K562 (cell line): ENCODE measurements around the gene NEK2. TPM values are rescaled to one million over a fixed set of nuclear protein-coding genes. Genes with fewer than 3 reads are reported as not detected.

Experiments used
- CBX3 ChIP-seq, 2 experiments: IDR thresholded peaks; 1 replicate in 1 of 2; 2 replicates in 1 of 2; pipeline ENCODE4 v1.6.1; 2012; ENCODE audit warnings: inconsistent platforms in 2 of 2, low read length in 2 of 2, borderline replicate concordance in 1 of 2, control low read depth in 1 of 2
- CBX5 ChIP-seq: IDR thresholded peaks from 2 replicates; pipeline ENCODE4 v1.6.1; 2014; ENCODE audit warnings: low read depth, borderline replicate concordance
- DDX20 ChIP-seq: fragments of 450-650 bp; IDR thresholded peaks from 2 replicates; pipeline ENCODE4 v1.6.1; 2016; ENCODE audit warnings: missing genetic modification characterization, low read depth, mild to moderate bottlenecking, missing compliant biosample characterization, moderate library complexity
- EHMT2 ChIP-seq: fragments of 450-650 bp; IDR thresholded peaks from 2 replicates; pipeline ENCODE4 v1.6.1; 2018; ENCODE audit warnings: antibody characterized with exemption
- FOS ChIP-seq: IDR thresholded peaks from 3 replicates; pipeline ENCODE4 v1.6.1; 2011; ENCODE audit not compliant: insufficient read length; ENCODE audit errors: extremely low read depth
- KDM1A ChIP-seq, 2 experiments: fragments of 450-650 bp; IDR thresholded peaks; 2 replicates each; pipeline ENCODE4 v1.6.1; 2016; ENCODE audit warnings: mild to moderate bottlenecking in 2 of 2
- MXI1 ChIP-seq: IDR thresholded peaks from 2 replicates; pipeline ENCODE4 v1.6.1; 2011; ENCODE audit warnings: low read depth, mild to moderate bottlenecking, improper control_type of control experiment, low read length
- NFE2 ChIP-seq: IDR thresholded peaks from 2 replicates; pipeline ENCODE4 v1.6.1; 2014; ENCODE audit warnings: antibody characterized with exemption, low read depth
- NONO ChIP-seq, 2 experiments: fragments of 200-400 bp in 1 of 2; fragments of 450-650 bp in 1 of 2; formaldehyde crosslinking in 1 of 2; IDR thresholded peaks; 2 replicates each; pipeline ENCODE4 v1.6.1; 2017; ENCODE audit warnings: low read depth in 2 of 2, mild to moderate bottlenecking in 2 of 2, moderate library complexity in 2 of 2, low read length in 1 of 2
- SRSF9 ChIP-seq: fragments of 200-400 bp; formaldehyde crosslinking; IDR thresholded peaks from 2 replicates; pipeline ENCODE4 v1.6.1; 2017; ENCODE audit warnings: low read depth, low read length, borderline replicate concordance
- THRA ChIP-seq: fragments of 450-650 bp; IDR thresholded peaks from 2 replicates; pipeline ENCODE4 v1.6.1; 2017; ENCODE audit warnings: mild to moderate bottlenecking, moderate library complexity
- ZBTB40 ChIP-seq, 2 experiments: fragments of 450-650 bp in 1 of 2; sonication (generic) in 1 of 2; formaldehyde crosslinking in 1 of 2; IDR thresholded peaks; 2 replicates each; pipeline versions ENCODE4 v1.7.1 to v1.9.0; 2016 to 2022; ENCODE audit warnings: inconsistent platforms in 1 of 2, mild to moderate bottlenecking in 1 of 2, missing genetic modification reagents in 1 of 2
- ZNF668 ChIP-seq: fragments of 250-450 bp; sonication (Bioruptor Pico); IDR thresholded peaks from 2 replicates; pipeline ENCODE4 v1.8.0; 2022; ENCODE audit warnings: mild to moderate bottlenecking, inconsistent platforms
- polyA plus RNA-seq, 8 experiments: library from polyadenylated mRNA; depleted of rRNA in 4 of 8; stranded (reverse) in 5 of 8; unstranded in 3 of 8; fragments of >200 nt; fragmentation: Nextera tagmentation in 2 of 8; fragmentation: Illumina TruSeq in 1 of 8; extraction: Ambion mirVana in 2 of 8; extraction: Trizol in 1 of 8; gene quantifications; 2 replicates each; pipeline versions ENCODE4 v1.2.1 to v1.2.3, GENCODE V29; 2011 to 2014; ENCODE audit warnings: inconsistent platforms in 1 of 8, missing spikeins in 1 of 8
- total RNA-seq, 7 experiments: library from RNA; depleted of rRNA in 6 of 7; stranded (reverse); fragments of >200 nt in 6 of 7; fragmentation: Illumina TruSeq in 2 of 7; extraction: Trizol in 2 of 7; gene quantifications; 2 replicates each; pipeline versions ENCODE4 v1.2.1 to v1.2.3, GENCODE V29; 2011 to 2021; ENCODE audit warnings: low replicate concordance in 1 of 7
- TF ChIP-seq, protein P1 (sequence below): fragments of 450-650 bp; IDR thresholded peaks from 2 replicates; pipeline ENCODE4 v1.6.1; 2016; ENCODE audit warnings: borderline replicate concordance

Gene NEK2
- total and polyA plus RNA-seq, 9 of the 15 experiments (the other 6 are each of a cell fraction or from before 2014, with no cell fraction given): 30.0 to 74.7 (median 66.4) TPM

DNA sequence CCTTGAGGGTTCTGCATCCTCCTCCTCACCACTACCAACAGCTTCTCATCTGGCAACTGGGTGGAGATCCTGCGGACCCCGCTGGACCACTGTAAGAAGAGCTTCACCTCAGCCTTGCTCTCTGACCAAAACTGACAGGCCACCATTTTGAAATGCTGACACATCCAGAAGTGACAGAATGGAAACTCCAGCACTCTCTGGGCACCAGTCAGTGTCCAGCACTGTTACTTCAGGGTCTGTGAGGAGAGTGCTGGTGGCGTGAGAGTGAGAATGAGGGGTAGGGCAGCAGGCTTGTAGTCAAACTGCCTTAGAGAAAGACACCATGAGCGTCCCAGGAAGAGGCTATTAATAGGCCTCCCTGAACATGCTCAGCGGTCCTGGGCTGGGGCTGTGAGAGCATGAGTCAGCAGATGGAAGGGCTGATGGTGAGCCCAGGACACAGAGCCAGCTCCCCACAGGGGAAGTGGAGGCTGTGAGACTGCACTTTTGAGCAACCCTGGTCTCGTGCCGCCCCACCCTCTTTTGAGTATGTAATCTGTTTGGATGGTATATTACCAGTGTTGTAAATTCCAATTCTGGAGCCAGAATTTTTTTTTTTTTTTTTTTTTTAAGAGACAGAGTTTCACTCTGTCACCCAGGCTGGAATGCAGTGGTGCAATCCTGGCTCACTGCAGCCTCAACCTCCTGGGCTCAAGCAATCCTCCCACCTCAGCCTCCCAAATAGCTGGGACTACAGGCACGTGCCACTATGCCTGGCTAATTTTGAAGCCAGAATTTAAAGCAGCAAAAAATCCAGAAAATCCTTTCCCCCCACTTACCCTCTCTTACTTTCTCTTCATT is 62.1 kb downstream of the NEK2 start (continued):
- TF ChIP-seq ZBTB40 (IDR thresholded peaks at IDR 0.05) (no peak), ZBTB40 (CRISPR knock-in tag; IDR thresholded peaks at IDR 0.05) (no peak), CBX3 (IDR thresholded peaks at IDR 0.05; ENCODE audit: borderline replicate concordance in 1 of 2, low read length in 2 of 2) (peak in 1 of 2 experiments; percentile 69; a peak in 1 of 3 replicates), EHMT2 (peak; percentile 91), NONO (IDR thresholded peaks at IDR 0.05; ENCODE audit: low read depth in 2 of 2, low read length in 1 of 2) (peak in 1 of 2 experiments; percentile 93; a peak in 1 of 4 replicates), KDM1A (IDR thresholded peaks at IDR 0.05) (peak in 1 of 2 experiments; percentile 9; a peak in 2 of 4 replicates), MXI1 (peak; percentile 36; the same call in 1 of the 2 replicates), ZNF668 (CRISPR knock-in tag) (peak; percentile 33), DDX20 (tag) (peak; percentile 54; the same call in 1 of the 2 replicates), NFE2 (peak; percentile 100), THRA (peak; percentile 67; the same call in 1 of the 2 replicates), SRSF9 (no peak), CBX5 (peak; percentile 64; the same call in 1 of the 2 replicates), FOS (peak; percentile 14)
- TF ChIP-seq, protein P1, sequence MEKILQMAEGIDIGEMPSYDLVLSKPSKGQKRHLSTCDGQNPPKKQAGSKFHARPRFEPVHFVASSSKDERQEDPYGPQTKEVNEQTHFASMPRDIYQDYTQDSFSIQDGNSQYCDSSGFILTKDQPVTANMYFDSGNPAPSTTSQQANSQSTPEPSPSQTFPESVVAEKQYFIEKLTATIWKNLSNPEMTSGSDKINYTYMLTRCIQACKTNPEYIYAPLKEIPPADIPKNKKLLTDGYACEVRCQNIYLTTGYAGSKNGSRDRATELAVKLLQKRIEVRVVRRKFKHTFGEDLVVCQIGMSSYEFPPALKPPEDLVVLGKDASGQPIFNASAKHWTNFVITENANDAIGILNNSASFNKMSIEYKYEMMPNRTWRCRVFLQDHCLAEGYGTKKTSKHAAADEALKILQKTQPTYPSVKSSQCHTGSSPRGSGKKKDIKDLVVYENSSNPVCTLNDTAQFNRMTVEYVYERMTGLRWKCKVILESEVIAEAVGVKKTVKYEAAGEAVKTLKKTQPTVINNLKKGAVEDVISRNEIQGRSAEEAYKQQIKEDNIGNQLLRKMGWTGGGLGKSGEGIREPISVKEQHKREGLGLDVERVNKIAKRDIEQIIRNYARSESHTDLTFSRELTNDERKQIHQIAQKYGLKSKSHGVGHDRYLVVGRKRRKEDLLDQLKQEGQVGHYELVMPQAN: no peak
